ENCODE data around the gene ADARB1.

Gene ADARB1

DNA sequence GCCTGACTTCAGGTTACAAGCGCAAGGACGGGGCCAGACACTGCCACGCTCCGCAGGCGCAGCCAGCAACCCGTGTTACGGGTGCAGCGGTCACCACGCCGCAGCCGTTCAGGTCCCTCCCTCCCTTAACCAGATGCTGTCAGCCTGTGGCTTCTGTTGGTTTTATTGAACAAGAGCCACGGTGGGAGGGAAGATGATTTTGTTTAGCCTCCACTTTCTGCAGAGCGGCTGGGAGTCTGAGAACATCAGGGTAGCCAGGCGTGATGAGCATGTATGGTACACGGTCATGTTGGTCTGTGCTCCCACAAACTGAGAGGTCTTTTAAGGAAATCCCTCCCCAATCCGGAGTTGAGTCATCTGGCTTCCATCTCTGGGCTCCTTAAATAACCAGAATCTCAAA, 18.5 kb upstream of the ADARB1 start:
- no peak for DNase-seq

DNA sequence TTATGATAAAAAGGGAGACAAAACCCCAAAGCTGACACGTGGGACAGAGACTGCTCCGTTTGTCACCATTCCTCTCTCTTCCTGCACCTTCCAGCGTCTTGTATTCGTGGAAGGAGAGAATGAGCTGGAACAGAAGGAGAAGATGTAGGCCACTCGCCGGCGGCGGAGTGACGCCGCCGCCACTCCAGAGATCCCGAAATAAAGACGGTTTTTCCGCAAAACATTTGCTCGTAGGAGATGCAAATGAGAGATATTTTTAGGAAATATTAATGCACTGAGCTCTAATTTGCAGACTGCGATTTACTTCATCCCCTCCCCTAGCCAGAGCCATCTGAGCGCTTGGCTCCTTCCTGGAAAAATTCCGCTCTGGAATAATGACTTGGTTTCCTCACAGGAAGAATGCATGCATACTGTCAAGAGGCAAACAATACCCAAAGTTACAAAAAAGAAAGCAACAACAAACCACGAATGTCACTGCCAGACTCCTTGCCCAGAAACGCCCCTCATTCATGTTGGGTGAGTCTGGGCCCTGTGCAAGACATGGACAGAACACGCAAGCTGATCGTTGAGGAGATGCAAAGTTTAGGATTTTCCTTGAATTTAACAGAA, 18.0 kb upstream of the ADARB1 start:
- DNase-seq = no peak

DNA sequence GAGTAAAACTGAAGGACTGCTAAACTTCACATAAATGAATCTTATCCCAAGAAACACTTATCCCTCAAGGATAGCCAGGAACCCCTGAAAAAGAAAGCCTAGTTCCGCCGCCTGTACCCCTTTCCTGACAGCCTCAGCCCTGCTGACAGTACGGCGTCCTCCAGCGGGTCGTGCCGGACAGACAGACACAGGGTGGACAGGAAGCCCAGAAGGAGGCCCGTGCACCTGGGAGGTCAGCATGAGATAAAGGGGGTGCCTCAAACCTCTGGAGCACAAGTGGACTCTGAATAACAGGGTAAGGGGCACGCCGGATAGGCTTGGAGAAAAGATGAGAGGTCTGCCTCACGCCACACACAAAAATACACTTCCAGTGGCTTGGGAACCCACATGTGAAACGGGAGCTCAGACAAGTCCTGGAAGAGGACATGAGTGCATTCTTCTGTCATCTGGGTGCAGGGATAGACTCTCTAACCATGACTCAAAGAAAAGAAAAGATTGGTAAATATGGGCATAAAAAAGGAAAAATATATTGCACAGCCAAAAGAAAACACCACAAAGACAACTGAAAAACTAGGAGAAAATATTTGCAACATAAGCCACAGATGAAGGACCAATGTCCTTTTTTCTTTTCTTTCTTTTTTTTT, 17.3 kb upstream of the ADARB1 start:
- DNase-seq = no peak

DNA sequence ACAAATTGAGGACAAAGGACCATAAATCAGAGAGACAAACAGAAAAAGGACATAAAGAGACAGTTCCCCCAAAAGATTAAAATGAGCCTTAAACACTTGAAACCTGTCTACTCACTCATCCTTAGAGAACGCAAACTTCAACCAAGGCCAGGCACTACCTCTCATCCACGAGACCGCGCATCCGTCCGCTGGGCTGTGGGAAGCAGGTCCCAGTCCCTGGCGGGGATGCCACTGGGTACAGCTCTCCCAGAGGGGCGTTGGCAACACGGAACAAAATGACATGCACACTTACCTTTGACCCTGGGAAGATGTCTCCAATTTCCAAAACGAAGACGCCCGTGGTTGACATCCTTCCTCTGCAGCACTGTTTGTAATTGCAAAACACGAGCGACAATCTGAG, 16.5 kb upstream of the ADARB1 start:
- no peak for DNase-seq

DNA sequence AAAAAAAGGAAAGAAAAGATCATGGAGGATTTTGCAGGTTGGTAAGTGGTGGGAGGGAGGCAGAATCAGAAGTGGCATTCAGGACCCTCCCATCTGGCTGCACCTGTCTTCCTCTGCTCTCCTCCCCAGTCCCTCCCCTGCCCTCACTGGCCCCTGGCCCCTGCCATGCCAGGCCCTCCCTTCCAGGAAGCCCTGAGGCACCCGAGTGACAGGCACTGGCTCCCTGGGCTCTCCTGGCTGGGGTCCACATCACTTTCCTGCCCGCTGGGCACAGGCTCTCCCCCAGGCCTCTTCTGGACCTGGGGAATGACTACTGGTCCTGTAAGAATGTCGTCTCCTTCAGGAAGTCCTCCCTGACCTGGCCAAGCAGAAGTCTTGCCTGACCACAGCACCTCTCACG, 15.3 kb upstream of the ADARB1 start:
- DNase-seq = no peak

DNA sequence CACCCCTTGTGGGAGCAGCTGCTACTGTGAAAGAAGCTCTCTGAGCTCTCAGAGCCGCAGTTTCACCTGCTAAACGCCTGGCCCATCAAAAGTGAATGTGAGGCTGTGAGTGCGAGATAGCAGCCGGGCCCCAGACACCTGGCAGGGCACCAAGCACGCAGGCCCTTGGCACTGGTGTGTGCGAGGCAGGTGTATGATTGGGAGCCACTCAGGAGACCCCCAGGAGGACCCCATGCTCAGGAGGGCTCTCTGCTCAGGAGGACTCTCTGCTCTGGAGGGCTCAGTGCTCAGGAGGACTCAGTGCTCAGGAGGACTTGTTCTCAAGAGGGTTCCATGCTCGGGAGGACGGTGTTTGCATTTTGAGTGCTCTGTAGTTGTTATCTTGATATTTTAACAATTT, 14.3 kb upstream of the ADARB1 start:
- no peak for DNase-seq

DNA sequence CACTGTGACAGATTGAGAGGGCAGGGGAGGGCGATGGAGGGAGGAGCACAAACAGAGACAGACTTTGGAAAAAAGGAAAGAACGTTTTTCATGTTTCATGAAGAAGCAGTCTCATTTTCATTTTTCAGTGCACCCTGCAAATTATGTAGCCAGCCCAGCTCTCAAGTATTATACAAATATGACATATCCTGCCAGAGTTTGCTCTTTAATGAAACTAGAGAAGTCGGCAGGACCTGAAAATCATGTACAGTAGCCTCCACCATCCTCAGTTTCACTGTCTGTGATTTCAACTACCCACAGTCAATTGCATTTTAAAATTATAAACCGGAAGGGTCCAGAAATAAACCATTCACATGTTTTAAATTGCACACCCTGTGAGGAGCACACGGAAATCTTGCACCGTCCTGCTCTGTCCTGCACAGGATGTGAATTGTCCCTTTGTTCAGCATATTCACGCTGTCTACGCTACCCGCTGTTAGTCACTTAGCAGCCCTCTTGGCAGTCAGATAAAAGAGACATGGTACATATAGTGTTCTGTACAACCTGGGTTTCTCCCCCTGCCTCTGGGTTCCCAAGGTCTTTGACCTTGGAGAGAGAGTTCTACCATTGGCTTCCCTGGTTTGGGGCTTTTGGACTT, 13.6 kb upstream of the ADARB1 start:
- DNase-seq = no peak

DNA sequence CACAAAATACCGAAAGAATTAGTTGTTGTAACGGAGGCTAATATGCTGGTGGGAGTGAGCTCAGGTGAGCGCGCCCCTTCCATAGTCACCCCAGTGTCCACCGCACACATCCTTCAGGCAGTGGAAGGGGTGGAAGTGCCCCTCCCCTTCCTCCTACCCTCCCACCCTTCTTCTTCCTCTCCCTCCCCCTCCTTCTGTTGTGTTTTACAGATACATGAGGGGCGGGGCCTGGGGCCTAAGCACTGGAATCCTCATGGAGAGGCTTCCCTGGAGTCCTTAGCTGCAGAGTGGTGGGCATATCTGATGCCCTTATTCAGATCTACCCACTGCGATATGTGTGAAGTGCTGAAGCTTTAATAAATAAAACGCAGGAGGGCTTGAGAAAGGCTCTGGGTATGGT, 10.3 kb upstream of the ADARB1 start:
- no peak for DNase-seq

DNA sequence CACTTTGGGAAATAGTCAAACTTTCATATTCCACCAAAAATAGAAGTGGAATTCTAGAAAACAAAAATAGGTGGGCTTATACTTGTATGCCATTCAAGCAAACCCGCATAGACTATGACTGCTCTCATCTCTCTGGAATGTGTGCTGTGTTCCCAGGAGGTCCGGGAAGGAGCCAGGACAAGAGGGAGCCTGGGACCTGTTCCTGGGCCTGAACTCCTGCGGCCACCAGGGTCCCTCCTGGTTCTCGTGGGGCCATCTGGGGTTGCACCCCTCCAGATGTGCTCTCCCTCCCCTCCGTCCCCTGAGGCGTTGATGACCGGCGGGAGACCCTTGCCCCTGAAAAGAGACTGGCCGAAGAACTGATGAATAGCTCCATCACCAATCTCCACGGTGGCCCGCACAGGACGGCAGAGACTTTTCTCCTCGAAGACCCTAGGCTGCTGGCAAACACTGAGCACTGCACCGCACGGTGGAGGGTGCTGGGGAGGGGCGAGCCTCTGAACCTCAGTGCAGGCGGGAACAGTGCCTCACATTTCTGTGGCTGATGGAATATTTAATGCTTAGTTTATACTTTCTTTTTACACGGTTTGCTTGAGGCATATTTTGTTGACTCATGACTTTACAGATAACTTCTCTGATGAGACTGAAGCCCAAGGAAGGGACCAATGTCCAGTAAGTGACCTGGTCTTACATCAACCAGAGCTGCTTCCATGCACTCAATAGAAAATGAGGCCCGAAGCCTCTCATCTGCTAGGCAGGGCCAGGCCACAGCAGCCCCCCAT, 9.6 kb upstream of the ADARB1 start:
- DNase-seq = peak; percentile 19

DNA sequence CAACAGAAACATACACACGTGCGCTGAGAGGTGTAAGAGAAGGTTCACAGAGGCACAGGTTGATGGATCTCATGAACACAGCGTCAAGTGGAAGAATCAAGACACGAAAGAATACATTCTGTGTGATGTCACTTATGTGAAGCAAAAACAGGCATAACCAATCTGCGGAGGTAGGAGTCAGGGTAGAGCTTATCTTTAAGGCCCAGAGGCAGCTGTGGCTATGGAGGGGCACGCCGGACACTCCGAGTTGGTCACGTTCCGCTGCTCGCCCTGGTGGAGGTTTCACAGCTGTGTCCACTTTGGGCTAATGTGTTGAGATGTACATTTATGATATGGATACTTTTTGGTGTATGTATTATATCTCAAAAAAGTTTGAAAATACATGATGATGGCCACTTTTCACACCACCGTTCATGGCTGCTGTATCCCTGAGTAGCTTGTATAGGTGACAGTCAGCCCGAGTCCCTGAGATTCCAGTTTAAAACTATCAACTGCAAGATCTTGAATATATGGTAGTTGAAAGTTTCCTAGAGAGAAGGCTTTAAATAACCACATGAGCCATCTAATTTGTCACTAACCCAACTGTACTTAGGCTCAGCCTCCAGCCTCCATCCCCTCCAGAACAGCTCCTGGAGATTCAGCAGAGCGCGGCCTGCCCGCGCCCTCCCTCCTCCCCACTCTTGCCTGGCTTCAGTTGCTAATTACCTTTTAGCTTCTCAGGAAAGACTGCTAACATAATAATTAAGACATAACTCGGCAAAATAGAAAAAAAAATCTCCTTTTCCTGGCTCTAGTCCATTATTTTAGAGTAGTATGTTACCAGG, 6.7 kb upstream of the ADARB1 start:
- no peak for DNase-seq

DNA sequence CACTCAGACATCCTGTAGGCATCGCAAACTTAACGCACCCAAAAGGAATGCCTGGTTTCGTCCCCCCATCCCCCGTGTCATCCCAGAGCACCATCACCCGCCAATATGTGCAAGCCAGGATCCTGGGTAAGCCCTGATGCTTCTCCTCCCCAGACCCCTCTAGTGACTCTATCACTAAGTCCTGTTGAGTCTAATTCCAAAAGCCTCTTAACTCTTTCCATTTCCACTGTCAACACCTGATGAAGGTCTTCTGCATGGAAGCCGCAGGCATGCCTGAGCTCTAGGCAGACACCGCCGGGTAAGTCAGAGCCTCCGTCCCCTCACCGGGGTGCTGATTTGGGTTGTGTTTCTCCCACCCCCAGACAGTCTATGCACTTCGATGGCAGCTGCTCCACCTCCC, 5.3 kb upstream of the ADARB1 start:
- DNase-seq = no peak

DNA sequence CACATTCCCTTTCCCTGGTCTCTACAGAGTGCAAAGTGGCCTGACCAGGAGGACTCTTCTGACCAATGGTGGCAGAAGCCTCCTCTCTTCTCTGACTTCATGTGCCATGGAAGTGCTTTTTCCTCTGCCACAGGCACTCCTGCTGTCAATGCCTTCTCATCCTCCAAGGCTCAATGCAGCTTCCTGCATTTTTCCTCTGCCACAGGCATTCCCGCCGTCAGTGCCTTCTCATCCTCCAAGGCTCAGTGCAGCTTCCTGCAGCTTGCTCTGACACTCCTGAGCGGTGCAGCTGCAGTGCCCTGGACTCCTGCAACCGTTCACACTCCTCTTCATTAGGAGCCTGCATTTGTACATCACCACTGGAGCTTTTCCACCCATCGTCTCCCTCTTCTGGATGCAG, 4.7 kb upstream of the ADARB1 start:
- peak; percentile 54 for DNase-seq

DNA sequence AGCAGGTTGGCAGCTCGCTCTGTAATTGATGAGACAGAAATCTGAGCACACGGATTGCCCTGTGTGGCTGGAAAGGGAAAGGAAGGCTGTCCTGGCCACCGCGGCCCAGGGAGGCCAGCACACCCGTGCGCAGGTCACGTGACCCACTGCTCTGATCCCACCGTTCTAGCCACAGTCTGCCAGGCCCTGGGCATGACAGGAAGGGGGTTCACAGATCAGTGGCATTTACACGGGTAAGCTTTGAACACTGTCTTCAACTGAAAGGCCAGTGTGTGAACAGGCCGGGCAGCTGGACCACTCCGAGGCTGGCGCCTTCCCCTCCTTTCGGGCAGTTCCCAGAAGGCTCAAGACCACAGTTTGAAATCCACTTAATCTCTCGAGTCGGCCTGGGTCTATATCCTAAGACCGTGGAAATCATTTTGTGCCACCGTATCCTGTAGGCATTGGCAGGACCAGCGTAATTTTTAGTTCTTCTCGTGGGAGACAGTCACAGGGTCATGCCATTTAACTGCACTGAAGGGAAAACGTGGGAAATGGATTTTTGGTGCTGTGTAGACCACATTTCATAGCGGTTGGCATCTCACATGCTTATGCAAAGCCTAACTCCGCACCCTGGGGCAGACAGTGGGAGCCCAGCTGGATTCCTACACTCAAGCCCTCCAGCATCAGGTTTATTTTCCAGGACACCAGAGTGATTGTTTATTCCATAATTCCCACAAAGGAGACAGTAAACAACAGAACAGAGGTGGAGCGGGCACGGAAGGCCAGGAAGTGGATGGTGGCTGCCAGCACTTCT, 3.1 kb upstream of the ADARB1 start:
- no peak for DNase-seq

DNA sequence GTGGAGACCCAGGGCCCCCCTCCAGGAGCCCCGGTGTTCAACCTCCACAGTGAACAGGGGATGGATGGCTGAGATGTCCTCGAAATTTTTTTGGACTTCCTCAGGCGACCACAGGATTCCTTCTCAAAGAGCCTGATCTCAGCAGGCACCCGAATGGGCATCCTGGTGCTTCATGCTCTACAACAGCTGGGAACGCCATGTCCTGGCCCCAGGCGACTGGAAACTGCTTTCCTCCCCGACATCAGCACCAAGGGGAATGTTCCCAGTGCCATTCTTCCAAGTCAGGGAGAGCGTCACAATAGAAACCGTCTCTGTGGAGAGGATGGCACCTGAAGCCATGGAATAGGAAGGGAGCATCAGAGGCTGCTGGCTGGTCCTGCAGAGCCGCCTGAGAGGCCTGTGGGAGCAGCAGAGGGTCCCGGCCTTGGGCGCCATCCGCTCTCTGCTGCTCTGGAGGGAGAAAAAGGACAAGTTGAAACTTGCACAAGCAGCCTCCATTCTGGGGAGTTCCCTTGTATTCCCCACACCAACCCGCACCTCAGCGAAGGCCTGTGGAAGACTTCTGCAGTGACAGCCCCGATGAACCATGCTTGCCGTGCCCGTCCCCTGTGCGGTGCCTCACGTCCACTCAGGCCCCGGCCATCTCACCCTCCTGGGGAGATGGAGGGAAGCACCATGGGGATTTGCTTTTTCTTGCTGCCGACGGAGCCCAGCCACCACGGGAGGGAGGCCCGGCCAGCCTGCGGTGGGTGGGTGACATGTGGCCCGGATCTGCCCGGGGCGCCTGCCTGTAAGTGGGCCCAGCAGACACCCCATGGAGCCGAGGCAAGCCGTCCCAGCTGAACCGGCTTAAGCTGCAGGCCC, 2.3 kb upstream of the ADARB1 start:
- DNase-seq = no peak

DNA sequence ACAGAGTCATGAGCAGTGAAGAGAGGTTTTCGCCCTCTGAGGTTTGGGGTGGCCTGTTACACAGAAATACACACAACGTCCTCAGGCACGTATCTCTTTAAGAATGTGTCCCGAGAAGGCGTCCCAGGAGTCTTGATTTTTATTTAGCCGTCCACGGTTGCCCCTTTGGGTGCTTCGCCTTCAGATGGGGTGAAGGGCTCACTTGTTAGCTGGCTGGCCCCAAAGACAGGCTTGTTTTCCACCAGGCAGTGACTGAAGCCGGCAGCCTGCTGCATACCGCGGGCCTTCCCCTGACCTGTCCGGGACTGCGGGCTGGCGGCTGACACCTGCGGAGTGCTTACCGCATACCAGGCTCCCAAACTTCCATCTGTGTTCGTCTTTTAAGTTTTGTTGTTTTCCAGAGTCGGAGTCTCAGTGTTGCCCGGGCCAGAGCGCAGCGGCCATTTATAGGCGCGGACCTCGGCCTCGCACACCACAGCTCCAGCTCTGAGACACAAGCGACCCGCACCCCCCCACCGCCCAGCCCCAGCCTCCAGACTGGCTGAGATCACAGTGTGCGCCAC, 1.6 kb upstream of the ADARB1 start:
- no peak for DNase-seq

DNA sequence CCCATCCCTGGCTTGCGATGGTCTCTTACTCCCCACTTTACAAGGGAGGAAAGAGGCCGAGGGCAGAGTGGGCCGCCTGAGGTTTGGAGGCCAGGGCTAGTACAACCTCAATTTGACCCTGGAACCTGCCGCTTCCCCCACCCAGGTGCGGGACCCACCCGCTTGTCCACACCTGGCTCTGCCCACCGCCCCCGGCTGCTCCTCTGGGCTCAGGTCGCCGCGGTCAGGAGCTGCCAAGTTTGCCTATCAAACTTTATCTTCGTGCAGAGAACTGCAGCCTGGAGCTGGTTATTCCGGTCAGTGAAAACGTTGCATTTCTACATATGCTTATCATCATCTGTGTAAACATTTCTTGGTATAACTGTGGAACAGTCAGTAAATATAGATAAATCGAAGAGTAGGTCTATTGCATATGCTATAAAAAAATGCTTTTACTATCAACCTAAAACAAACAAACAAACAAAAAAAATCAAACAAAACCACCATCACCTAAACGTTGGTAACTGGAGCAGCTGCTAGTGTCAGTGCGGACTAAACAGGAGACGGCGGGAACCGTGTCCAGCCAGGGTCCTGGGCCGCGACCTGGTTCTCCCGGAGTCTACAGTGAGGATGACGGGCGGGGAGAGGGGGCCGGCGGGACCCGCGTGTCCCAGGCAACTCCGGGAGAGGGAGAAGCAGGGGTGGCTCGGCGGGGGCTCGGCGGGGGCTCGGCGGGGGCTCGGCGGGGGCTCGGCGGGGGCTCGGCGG, 906 bp upstream of the ADARB1 start:
- DNase-seq = peak; percentile 11

DNA sequence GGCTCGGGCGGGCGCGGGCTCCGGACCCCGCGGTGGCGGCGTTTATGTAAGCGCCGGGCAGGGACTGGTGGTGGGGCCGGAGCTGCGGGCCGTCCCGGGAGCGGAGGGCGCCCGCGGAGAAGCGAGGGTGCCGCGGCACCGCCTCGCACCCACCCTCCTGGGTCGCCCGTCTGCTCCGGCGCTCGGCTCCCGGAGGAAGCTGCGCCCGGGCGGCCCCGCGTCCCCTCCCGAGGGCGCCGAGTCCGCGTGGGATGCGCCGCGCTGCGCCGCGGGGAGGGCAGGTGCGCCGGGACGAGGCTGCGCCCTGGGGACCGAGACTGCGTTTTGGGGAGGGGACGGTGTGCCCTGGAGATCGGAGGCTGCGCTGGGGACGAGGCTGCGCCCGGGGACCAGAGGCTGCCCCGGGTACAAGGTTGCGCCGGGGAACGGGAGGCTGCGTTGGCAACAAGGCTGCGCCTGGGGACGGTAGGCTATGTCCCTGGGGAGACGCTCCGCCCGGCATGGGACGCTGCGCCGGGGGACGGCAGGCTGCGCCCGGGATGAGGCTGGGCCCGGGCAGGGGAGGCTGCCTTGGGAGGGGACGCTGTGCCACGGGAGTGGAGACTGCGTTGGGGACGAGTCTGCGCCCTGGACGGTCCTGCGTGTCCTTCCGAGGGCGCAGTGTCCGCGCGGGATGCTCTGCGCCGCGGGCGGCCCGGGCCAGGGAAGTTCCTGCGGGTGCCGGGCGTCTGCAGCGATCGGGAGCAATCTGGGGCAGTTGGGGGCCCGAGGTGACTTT, 627 bp downstream of the ADARB1 start:
- DNase-seq = no peak

DNA sequence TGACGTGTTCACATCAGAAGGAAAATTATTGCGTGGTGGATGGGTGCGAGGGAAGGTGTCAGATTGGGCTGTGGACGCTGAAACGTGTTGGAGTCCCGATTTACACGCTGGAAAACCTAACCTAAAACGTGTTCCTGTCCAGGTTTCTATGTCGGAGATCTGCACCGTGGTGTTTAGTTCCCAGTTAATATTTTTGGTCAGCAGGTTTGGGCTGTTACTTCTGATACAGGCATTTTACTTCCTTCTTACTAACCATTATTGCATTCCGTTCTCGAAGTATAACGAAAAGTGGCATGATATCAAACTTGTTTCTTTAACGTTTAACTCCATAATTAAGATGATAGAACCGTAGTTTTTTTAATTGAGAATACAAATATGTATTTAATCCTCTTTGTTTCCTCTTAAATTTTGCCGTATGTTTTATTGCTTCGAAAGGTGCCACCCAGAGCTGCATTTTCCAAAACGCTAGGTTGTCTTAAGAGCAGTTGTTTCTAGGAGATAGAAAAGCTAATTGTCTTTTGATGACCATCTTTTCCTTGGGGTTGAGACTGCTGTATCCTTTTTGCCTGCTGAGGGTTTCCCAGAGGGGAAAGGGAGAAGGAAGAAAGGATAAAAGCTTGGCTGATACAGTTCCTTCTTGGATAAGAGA, 1.3 kb downstream of the ADARB1 start:
- no peak for DNase-seq
